Activated CD4-positive, CD25-positive, alpha-beta regulatory T cell treated with anti-CD3 and anti-CD28 coated beads, Interleukin-2, amount 50 U/mL, for 72 hours (primary cell): ENCODE measurements around the gene GLRX.

Experiments used
- DNase-seq: peaks from one replicate; pipeline ENCODE4 v3.0.0; 2021

Gene GLRX, protein sequence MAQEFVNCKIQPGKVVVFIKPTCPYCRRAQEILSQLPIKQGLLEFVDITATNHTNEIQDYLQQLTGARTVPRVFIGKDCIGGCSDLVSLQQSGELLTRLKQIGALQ

DNA sequence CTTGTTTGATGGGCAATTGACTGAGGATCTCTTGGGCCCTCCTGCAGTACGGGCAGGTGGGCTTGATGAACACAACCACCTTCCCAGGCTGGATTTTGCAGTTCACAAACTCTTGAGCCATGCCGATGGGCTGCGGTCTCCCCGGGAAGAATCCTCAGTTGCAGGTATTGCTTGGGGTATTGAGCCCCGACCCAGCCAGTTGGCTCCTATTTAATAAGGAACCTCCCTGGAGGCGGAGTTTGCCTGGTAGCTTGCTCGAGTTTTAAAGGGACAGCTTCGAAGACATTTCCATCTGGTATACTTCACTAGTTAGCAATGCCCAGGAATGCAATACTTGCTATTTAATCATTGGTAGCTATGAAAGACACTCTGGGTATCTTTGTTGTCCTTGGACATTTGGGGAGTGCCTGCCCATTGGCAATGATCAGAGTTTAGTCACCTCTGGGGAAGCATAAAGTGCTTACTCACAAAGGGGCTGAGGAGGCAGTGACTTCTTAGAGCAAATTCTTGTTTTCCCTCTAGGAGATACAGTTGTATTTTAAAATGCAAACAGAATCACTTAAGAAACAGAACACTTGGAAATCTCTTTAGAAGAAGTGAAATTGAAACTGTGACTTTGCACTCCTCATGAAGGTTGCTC, at the start of gene GLRX:
TSS of gene GLRX (minus strand) at position 185 of the 640 bp plus-strand sequence. CDS start at position 121, 64 bp downstream.
- peak; percentile 52 for DNase-seq

DNA sequence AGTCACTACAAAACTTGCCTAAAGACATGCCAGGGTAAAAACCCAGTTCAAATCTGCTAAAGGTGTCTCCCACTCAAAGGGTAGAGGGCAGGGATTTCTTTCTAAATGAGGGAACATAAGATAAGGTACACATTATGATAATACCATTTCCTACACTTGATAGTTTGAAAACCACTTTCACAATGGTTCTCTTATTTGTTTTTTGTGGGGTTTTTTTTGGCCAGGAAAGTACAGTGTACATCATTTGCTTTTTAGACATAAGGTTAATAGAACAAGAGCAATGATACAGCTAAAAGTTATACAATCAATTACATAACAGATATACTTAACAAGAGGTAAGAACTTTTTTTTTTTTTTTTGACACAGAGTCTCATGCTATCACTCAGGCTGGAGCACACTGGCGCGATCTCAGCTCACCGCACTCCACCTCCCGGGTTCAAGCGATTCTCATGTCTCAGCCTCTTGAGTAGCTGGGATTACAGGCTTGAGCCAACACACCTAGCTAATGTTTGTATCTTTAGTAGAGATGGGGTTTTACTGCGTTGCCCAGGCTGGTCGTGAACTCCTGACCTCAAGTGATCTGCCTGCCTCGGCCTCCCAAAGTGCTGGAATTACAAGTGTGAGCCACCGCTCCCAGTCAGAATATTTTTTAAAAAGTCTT, 48.8 kb upstream of the GLRX start:
- no peak for DNase-seq

GRCh38 chr5:95870105-95870672, 47.7 kb upstream of the GLRX start:
- DNase-seq = no peak

DNA sequence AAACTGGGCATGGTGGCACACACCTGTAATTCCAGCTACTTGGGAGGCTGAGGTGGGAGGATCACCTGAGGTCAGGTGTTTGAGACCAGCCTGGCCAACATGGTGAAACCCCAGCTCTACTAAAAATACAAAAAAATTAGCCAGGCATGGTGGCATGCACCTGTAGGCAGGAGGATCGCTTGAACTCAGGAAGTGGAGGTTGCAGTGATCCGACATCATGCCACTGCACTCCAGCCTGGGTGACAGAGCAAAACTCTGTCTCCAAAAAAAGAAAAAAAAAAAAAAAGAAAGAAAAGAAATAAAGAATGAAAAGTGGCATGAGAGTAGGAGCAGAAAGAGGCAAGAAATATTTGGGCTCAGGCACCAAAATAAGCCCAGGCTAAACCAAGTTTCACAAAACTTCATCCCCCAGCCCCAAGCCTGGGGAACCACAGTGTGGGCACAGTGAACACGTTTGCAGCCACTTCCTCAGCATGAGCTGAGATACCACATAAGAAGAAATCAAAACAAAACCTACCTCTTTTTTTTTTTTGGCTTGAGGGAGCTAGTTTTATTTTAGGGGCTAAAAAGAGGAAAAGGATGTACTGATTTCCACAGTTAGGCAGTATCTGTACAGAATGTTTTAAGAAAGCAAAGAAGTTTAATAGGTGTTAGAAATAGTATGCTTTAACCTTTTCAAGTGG, 46.8 kb upstream of the GLRX start:
- peak; percentile 55 for DNase-seq

DNA sequence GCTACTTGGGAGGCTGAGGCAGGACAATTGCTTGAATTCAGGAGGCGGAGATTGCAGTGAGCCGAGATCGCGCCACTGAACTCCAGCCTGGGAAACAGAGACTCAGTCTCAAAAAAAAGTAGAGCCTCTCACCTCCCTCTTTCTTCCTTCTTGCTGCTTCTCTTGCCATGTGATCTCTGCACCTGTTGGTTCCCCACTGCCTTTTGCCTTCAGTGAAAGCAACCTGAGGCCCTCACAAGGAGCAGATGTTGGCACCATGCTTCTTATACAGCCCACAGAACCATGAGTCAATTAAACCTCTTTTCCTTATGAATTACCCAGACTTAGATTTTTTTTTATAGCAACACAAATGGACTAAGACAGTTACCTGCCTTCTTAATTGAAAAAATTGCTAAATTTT, 45.6 kb upstream of the GLRX start:
- DNase-seq = no peak

DNA sequence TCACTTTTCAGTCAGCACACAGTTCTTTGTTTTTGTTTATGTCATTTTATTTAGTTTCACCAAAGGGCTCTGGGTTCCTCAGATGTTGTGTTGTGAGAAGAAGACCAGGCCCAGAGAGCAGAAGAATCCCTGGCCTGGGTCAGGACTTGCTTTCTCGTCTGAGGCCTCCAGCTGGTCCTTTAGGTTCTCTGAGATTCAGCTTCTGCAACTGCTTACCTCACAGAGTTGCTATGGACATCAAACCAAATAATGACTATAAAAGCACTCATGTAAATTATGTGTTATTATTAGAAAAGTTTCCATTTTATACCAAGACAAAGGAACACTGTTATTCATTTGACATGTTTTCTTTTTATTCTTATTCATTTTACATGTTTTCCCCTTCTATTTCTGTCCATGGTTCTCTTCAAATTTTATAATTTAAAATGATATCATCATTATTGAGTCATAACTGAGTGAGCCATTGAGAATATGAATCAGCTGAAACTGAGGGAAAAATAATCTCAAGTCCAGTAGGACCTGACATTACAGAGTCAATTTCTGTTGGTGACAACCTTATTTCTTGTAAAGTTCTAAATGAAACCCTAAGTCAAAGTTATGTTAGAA, 44.0 kb upstream of the GLRX start:
- no peak for DNase-seq

GRCh38 chr5:95864944-95865504, 42.5 kb upstream of the GLRX start:
- DNase-seq = no peak

GRCh38 chr5:95864456-95864855, 41.9 kb upstream of the GLRX start:
- DNase-seq = no peak

GRCh38 chr5:95863383-95863757, 40.8 kb upstream of the GLRX start:
- no peak for DNase-seq

GRCh38 chr5:95862671-95863382, 40.3 kb upstream of the GLRX start:
- no peak for DNase-seq

- DNase-seq = no peak
These were observed 39.5 kb upstream of the GLRX start for GRCh38 chr5:95861864-95862561.

DNA sequence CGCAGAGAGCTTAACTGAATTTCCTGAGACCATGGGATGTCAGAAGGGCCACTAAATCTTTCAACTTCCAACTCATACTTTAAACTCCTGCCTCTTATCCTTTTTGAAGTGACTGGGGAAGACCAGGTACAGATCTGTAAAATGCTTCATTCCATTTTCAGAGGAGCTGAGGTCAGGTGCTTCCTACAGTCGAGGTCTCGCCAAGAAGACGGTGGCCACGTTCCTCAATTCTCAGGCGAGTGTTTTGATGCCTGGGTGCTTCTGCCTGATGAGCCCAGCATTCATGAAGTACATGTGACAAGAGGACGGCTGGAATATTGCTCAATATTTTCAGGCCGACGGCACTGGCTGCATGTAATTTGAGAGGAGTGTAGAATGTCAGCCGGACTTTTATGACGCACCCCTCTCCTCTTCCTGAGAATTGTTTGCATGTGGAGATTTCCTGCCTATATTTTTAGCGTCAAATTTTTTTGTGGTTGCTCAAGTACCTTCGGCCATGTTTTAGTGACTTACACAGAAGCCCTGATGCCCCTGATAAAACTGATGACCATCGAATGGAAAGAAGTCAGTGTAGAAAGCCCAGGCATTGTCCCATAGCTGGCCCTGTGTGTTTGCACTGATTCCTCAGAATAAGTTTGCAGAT, 38.8 kb upstream of the GLRX start:
- no peak for DNase-seq

DNA sequence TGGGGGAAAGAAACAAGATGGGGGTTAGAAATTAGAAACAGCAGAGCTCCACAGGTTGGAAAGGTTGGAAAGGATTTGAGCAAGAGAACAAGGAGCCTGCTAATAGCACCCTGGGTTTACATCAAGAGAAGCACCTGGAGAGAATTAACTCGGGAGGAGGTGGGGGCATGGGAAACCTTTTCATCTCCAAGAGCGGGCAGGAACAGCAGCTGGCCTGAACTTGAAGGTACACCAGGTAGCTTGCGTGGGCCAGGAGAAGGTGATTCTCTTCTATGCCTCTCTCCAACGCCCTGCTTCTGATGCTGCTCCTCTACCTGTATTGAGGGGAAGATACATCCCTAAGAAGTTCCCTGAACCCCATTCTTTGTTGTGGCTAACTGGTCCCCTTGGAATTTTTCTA, 37.1 kb upstream of the GLRX start:
- no peak for DNase-seq

DNA sequence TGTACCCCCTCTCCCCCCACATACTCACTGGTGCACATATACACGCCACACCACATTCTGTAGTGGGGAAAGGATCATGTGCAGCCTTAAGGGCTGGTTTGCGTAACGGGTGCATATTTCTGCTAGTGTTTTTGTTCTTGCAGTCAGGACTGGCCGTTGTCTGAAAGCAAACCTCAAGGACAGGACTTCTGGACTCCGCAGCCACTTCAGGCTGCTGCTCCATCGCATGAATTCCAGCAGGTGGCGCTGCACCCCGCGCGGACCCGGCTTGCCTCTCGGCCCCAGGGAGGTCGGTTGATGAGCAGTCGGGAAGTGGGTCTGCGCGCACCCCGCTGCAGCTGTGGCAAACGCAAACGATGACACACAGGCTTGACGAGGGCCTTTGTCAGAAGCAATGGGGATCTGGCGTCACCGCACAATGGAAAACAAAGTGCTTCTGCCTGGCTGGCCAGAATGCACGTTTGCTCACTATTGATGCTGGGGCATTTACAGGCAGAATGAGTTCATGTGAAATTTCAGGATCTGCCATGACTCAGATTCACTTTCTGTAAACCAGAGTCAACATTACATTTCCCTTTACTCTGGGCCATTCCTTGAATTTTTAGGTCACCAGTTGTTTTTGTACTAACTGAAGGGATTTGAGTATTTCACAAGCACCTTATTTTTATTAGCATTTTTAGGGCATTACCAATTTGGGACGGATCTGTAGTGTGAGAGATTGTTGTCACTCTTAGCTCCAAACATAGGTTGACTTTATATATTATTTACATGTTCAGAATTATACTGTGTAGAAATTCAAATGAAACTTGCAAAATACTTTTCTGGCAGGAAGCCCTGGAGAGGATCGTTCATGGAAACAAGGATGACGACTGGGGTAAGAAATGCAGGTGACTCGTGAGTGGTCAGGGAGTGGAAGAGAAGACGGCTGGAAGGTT, 36.4 kb upstream of the GLRX start:
- DNase-seq = peak; percentile 92

DNA sequence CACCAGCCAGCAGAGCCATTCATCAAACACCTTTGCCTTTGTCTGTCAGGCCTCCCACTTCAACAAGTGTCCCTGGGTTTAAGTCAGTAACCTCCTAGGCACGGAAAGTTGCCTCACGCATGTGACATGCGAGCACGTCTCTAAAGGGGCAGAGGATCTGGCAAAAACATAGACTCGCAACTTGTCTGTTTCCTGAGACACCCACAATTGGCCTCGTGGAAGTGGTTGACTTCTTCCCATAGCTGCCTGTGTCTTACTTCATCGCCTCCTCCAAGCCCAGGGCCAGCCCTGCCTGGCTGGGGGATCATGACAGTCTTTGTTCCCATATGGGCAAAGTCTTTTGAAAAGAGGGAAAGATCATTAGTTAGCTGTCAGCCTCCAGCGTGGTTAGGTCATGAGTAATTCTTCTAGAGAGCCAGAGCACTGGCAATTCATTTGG, 35.5 kb upstream of the GLRX start:
- no peak for DNase-seq

DNA sequence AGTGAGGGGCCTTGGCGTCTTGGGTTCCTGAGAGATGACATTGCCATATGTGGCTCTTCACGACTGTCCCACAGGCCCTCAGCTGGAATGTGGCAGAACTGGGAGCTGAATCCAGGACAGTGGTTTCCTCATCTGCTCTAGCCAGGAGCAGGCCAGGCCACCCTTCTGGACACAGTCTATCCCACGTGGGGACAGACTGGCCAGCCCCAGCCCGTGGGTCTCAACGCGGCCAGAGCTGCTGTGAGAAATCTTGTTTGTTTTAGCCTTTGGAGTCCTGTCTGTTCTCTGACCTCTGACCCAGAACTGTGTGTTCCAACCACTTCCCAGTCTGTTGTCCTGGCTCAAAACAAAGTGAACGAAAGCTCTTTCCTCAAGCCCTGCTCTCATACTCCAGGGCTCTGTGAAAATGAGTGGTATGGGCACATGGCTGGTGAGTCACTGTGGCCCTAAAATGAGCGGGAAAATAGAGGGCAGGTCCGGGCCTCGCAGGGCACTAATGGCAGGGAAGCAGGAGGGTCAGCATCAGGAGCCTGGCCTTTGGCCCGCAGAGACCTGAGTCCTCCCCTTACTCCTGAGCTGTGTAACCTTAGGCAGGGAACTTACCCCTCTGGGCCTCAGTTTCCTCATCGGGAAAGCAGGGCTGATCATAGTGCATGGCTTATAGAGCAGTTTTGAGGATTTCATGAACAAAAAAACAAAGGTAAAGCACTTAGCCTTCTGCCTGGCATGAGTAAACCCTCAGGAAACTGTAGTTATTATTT, 34.8 kb upstream of the GLRX start:
- no peak for DNase-seq

GRCh38 chr5:95856501-95856981, 34.0 kb upstream of the GLRX start:
- DNase-seq = no peak

DNA sequence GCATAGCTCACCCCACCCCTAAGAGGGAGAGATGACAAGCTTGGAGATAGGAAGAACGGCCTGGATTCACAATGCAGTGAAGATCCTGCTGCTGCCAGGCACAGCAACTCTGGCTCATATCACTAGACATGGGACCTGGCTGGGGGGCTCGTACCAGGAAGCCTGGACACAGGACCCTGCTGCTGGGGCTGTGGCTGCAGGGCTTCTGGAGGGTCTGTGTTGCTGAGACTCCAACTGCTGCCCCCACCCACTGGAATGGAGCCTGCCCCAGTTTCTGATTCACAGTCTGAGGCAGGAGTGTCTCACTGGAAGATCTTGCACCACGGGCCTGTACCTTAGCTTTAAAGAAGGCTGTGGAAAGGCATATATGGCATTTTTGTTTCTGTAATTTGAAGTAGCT, 31.0 kb upstream of the GLRX start:
- DNase-seq = no peak

DNA sequence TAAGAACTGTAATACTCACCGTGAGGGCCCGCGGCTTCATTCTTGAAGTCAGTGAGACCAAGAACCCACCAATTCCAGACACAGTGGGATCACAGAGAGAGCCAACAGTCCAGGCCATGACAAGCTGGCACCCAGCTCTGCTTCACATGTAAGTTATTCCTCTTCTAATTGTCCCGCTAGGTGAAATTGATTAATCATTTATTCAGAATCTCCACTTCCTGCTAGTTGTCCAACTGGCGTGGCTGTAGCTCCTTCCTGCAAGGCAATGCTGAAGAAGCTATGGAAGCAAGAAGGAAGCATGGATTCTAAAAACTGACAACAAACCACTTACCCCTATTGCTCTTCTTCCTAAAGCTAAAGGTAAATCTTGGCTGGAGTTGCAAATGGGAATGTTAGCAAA, 30.0 kb upstream of the GLRX start:
- DNase-seq = no peak
